Upper lobe of right lung (tissue), 1 donor: ENCODE measurements around the gene SGSH. TPM values are rescaled to one million over a fixed set of nuclear protein-coding genes. Genes with fewer than 3 reads are reported as not detected.

ENCODE experiments used
- ATAC-seq: fragments of 200-7000 bp; cut with Tn5 transposase; one replicate; pipeline ENCODE4 v1.9.1; 2020; ENCODE audit warnings: mild to moderate bottlenecking, moderate library complexity
- DNase-seq: peaks from one replicate; pipeline ENCODE4 v3.0.0-alpha.2; 2020
- H3K27ac ChIP-seq: fragments of 200-600 bp; one replicate; pipeline ENCODE4 v1.8.0; 2022
- H3K27me3 ChIP-seq: fragments of 200-600 bp; one replicate; pipeline ENCODE4 v1.8.0; 2022; ENCODE audit warnings: mild to moderate bottlenecking
- H3K36me3 ChIP-seq: fragments of 200-600 bp; one replicate; pipeline ENCODE4 v1.8.0; 2022
- H3K4me1 ChIP-seq: fragments of 200-600 bp; one replicate; pipeline ENCODE4 v1.8.0; 2022
- H3K4me3 ChIP-seq: fragments of 200-600 bp; one replicate; pipeline ENCODE4 v1.8.0; 2022; ENCODE audit warnings: mild to moderate bottlenecking
- H3K9me3 ChIP-seq: fragments of 200-600 bp; one replicate; pipeline ENCODE4 v1.8.0; 2022
- intact Hi-C: fragments of 100-400 bp; cut with DNase I; formaldehyde crosslinking; loops from one replicate; pipeline ENCODE4 v1.11.0; 2022
- total RNA-seq: library from RNA; stranded (reverse); fragmentation: NEBNext Ultra II Directional; extraction: Animal tissue kit (Norgen Biotek cat#: 25700); gene quantifications from one replicate; pipeline ENCODE4 v1.2.1, GENCODE V29; 2021
- TF ChIP-seq, protein P1 (sequence below): fragments of 200-600 bp; IDR thresholded peaks from one replicate; pipeline ENCODE4 v1.8.0; 2022; ENCODE audit warnings: antibody characterized with exemption
- donor health status: DM: no; HTN: yes; CAD: no; lungs with severe emphysema.

SGSH gene
- total RNA-seq, 1 donor from 2014 or later = 59.8 TPM

DNA sequence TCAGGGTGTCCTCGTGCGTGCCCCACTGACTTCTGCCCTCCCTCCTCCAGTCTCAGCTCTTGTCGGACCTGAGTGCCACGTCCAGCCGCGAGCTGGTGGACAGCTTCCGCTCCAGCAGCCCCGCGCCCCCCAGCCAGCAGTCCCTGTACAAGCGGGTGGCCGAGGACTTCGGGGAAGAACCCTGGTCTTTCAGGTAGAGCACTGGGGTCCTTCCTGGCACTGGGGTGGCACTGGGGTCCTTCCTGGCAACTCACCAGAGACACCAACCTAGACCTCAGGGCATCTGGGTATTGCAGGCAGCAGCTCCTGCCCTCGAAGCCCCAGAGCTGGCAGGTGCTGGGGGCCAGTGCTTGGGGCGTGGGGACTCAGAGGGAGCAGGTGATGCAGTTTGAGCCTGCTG lies 25.0 kb downstream of the SGSH start:
- Histone ChIP-seq H3K27ac (no peak overlapping the region), H3K4me1 (peaks cover 9% of the 10 kb centered on the region), H3K9me3 (no peaks in the 10 kb centered on the region), H3K36me3 (no peaks in the 10 kb centered on the region), H3K4me3 (no peak overlapping the region), H3K27me3 (no peaks in the 10 kb centered on the region)
- no peak for ATAC-seq
- intact Hi-C loops = no loop called here
- TF ChIP-seq, protein P1, sequence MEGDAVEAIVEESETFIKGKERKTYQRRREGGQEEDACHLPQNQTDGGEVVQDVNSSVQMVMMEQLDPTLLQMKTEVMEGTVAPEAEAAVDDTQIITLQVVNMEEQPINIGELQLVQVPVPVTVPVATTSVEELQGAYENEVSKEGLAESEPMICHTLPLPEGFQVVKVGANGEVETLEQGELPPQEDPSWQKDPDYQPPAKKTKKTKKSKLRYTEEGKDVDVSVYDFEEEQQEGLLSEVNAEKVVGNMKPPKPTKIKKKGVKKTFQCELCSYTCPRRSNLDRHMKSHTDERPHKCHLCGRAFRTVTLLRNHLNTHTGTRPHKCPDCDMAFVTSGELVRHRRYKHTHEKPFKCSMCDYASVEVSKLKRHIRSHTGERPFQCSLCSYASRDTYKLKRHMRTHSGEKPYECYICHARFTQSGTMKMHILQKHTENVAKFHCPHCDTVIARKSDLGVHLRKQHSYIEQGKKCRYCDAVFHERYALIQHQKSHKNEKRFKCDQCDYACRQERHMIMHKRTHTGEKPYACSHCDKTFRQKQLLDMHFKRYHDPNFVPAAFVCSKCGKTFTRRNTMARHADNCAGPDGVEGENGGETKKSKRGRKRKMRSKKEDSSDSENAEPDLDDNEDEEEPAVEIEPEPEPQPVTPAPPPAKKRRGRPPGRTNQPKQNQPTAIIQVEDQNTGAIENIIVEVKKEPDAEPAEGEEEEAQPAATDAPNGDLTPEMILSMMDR = no peak
- no peak for DNase-seq

DNA sequence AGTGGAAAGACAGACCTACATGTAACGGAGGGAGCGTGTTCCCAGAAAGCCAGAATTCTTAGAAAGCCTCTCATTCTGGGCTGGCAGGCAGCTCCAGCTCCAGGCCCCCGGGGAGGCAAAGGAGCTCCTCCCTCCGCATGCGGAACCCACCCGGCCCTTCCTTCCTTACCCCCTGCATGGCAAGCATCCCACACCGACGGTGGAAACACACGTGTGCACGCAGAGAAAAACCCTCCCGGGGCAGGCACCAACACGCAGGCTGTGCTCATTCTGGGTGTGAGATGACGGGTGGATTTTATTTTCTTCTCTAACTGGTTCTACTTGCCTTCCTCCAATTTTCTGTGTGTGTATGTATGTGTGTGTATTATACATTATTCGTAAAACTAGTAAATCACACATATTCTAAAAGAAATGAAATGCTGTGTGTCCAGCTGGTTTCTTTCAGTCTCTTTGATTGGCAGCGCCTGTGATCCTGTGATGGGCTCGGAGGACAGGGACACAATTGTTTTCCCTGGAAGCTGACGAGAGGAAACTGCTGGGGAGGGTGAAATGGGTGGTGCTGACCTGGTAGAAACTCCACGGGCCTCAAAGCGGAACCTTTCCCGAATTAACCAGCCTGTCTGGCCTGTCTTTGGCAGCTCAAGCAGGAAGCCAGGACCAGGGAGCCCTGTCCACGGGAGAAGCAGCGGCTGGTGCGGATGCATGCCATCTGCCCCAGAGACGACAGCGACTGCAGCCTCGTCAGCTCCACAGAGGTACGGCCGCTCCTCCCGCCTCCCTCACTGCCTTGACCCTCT lies 28.1 kb downstream of the SGSH start:
- no peaks in the 10 kb centered on the region for H3K27me3 ChIP-seq
- no peak overlapping the region for H3K27ac ChIP-seq
- DNase-seq = no peak
- no peak overlapping the region for H3K4me3 ChIP-seq
- no peak for ATAC-seq
- intact Hi-C loops = no loop called here
- TF ChIP-seq, protein P1 = no peak
- H3K4me1 ChIP-seq = peaks cover 19% of the 10 kb centered on the region
- no peaks in the 10 kb centered on the region for H3K9me3 ChIP-seq
- no peaks in the 10 kb centered on the region for H3K36me3 ChIP-seq

DNA sequence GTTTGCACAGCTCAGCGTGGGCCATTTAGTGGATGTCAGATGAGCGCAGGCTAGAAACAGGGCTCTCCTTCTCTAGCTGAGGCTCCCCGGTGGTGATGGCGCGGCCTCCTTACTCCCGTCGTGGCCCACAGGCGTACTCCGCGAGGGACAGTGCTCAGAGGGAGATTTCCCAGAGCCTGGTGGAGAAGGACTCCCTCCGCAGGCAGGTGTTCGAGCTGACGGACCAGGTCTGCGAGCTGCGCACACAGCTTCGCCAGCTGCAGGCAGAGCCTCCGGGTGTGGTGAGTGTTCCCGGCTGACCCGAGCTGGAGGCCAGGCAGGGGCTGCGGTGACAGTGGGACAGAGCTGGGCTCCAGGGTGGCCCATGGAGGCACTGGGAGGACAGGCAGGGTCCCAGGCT lies 28.9 kb downstream of the SGSH start:
- Histone ChIP-seq H3K4me3 (no peak overlapping the region), H3K27me3 (no peaks in the 10 kb centered on the region), H3K4me1 (peaks cover 21% of the 10 kb centered on the region), H3K36me3 (no peaks in the 10 kb centered on the region), H3K9me3 (no peaks in the 10 kb centered on the region), H3K27ac (no peak overlapping the region)
- DNase-seq = no peak
- no peak for ATAC-seq
- TF ChIP-seq, protein P1 = no peak
- intact Hi-C loops = no loop called here

DNA sequence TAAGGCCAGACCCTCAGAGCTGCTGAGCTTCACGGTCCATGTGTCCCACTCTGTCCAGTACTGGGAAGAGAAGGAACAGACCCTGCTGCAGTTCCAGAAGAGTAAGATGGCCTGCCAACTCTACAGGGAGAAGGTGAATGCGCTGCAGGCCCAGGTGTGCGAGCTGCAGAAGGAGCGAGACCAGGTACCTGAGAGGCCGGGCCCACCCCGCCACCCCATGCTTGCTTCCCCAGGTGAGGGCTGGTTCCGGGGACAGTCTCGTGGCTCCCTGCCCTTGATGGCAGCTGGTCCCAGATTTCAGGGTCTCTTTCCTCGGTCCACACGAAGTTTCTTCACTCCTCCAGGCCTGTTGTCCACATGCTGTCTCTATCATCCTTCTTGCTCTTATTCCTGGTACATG lies 29.4 kb downstream of the SGSH start:
- no peaks in the 10 kb centered on the region for H3K36me3 ChIP-seq
- H3K4me1 ChIP-seq = peaks cover 21% of the 10 kb centered on the region
- H3K9me3 ChIP-seq = no peaks in the 10 kb centered on the region
- H3K4me3 ChIP-seq = no peak overlapping the region
- no peak for DNase-seq
- ATAC-seq = no peak
- intact Hi-C loops = no loop called here
- H3K27ac ChIP-seq = no peak overlapping the region
- H3K27me3 ChIP-seq = no peaks in the 10 kb centered on the region
- TF ChIP-seq, protein P1 = no peak

DNA sequence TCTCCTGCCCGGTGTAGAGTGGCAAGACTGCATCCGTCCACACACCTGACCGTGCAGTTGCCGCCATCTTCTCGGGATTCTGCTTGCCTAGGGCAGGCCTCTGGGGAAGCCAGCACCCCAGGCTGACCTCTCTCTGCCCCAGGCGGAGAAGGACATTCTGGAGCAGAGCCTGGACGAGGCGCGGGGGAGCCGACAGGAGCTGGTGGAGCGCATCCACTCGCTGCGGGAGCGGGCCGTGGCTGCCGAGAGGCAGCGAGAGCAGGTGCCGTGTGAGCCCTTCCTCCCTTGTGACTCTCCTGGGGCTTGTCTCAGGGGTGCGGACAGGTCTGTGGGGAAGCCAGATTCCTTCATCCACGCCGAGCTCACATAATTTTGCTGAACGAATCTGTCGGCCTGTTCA lies 30.5 kb downstream of the SGSH start:
- TF ChIP-seq, protein P1 = no peak
- peaks cover 21% of the 10 kb centered on the region for H3K4me1 ChIP-seq
- no peaks in the 10 kb centered on the region for H3K27me3 ChIP-seq
- no peak overlapping the region for H3K4me3 ChIP-seq
- no peaks in the 10 kb centered on the region for H3K36me3 ChIP-seq
- no peak overlapping the region for H3K27ac ChIP-seq
- no peak for DNase-seq
- intact Hi-C loops = no loop called here
- no peaks in the 10 kb centered on the region for H3K9me3 ChIP-seq
- ATAC-seq = no peak
